CD4-positive, alpha-beta T cell treated with Interleukin-21 for 1 hour (primary cell): ENCODE data around the gene GALNT4.

Source experiments
- DNase-seq: peaks from one replicate; pipeline ENCODE4 v3.0.0-alpha.2; 2020

Gene GALNT4

DNA sequence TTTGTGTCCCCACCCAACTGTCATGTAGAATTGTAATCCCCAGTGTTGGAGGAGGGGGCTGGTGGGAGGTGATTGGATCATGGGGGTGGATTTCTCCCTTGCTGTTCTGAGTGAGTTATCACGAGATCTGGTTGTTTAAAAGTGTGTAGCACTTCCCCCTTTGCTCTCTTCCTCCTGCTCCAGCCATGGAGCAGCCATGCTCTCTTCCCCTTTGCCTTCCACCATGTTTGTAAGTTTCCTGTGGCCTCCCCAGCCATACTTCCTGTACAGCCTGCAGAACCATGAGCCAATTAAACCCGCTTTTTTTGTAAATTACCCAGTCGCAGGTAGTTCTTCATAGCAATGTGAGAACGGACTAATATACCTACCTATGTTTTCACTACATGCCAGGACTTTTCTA is 3.8 kb upstream of the GALNT4 start:
- no peak for DNase-seq

DNA sequence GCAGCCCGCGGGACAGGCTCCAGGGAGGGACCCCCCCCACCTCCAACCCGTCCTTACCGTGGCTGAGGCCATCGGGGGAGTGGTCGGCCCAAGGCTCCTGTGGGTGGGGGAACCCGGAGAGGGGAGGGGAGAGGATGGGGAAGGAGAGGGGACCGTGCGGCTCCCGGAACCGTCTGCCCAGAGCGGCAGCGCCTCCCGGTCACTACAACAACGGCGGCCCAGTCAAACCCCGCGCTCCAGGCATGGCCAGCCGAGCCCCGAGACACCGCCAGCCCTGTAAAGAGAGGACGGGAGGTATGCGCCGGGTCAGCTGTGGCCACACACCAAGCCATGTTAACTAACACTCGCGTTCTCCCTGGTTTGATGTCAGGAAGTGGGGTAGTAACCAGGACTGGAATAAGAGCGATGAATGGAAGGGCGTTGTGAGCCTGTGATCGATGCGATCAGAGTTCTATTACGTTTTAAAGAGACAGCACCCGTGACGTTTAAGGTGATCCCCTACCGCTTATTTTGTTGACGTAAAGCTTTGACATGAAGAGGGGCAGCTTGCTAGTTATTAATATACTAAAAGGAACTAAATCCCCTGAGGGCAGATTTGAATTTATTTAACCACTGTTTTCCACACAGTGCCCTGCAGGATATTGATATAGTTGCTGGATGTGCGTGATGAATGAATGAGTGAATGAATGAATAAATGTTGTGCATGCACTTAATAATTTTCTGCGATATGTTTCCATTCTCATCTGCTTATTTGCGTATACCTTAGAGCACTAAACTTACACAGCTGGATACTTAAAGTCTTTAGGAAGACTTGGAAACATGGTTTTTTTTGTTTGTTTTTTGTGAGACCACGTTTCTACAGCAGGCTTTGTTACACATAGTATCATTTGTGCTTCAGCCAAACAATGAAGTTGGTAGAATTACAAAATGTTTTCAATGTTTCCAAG is 1.5 kb upstream of the GALNT4 start, which contains the start of gene POC1B:
TSS of gene POC1B (minus strand) at position 224 of the 947 bp plus-strand sequence. CDS start at position 72, 152 bp downstream.
- DNase-seq, result peak; percentile 76

DNA sequence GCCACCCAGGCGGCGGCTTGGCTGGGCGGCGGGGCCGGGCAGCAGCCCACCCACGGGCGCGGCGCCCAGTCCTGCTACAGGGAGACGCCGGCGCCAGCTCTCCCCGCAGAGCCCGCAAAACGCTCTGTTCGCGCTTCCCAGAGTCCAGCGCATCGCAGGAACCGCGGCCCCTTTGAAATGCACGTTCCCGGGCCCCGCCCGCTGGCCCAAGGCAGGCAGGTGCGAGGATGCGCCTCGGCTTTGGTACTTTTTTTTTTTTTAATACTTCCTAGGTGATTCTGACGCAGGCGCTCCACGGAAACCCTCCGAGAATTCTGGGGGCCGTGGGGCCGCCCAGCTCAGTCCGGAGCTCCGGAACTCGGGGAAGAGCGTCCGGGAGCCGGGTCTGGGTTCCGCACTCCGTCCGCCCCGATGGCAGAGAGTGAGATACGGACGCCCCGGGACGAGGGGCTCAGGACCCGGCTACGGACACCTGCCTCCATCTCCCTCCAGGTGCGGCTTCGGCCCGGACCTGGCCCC is 768 bp upstream of the GALNT4 start:
- peak; percentile 57 for DNase-seq

DNA sequence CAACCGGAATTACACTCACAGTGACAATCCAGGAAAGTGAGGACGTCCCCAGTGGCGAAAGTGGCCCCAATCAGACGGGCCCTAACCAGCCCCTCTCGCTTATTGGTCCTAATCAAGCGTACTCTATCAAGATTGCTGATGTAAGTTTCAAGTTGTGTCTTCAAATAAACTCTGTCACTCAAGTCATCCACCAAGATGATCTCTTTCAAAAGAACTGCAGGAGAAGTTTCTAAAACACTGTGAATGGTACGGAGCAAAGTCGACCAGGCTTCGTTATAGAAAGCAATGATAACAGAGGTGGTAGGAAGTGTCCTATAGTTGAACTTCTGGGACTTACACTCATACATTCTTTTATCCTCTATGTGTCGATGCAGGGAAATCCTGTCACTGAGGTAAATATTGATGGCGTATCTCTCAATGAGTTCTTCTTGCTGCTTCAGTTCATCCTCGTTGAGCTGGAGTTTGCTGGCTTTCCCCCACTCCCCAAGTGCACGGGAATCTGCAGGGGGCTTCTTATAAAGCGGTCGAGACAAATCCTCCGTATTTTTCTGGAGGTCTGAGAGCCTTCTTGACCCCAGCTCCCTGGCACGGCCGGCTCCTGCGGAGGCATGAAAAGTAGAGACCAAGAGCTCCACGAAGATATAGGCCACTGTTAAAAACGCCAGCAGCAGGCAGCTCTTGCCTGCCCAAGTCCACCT is 604 bp downstream of the GALNT4 start:
- DNase-seq, result no peak

DNA sequence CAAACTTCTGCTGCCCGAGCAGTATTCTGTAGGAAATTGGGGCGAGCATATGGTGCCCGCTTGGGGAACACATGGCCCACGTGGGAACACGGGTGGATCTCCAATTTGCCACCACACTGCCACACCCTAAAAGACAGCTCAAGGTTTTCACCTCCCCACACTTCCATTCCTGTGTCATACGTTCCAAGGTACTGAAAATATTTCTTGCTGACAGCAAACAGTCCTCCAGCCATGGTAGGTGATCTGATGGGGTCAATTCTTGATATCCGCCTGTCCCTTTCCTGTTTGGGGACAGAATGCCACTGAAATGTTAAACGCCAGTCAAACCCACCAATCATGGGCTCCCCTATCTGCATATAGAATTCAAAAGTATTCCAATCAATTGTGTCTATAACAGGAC is 1.2 kb downstream of the GALNT4 start:
- no peak for DNase-seq

DNA sequence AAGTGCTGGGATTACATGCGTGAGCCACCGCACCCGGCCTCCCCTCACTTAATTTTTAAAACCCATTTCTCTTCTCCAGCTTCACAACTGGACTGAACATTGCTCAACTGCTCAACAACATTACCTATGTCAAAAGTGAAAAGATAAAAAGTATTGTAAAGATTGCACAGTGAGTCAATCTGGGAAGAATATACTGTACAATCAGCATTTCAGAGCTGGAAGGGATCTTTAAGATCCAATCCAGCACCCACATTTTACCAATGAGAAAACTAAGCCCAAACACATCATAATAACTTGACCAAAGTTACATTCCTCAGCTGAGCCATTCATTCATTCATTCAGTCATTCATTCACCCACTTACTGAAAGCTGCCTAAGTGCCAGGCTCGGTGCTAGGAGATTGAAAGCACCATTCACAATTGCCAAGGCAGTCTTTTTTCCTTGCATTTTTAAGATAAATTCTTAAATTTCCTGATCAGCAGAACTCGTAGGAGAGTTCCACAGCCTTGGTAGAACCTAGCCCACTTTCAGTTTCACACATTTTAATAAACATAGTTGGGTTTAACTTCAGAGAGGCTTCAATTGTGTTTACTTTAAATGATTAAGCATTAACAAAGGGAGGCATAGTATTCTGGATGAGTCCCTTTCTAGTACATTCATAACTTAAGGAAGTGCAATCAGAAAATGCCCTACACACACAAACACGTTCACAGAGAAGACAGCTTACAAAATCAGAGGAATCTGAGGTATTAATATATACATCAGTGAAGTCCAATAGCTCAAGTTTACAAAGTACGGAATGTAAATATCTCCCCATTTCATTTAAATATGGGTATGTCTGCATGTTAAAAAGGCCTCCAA is 3.0 kb downstream of the GALNT4 start:
- no peak for DNase-seq

DNA sequence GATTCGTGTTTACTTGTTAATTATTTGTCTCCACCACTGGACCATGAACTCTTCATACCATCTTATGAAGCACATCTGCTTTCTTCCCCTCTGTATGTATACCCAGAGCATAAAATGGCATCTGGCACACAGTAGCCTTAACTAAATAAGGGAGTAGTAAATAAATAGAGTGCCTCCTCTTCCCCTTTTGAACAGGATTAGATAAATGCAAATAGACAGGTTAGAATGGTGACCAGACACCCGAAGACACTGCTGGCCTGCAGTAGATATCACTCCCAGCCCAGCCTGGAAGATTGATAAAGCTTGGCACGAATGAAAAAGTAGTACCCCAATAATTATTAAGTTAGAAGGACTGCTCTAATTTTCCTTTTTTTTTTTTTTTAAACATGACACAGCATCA is 6.9 kb downstream of the GALNT4 start:
- no peak for DNase-seq

DNA sequence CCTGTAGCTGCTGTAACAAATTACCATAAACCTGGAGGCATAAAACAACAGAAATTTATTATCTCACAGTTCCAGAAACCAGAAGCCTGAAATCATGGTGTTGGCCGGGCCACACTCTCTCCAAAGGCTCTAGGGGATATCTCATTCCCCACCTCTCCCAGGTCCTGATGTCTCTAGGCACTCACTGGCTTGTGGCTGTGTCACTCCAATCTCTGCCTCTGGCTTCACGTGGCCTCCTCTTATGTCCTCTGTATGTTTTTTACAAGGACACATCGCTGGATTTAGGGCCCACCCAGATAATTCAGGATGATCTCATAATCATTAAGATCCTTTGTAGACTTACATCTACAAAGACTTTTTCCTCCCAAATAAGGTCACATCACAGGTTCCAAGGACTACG is 8.0 kb downstream of the GALNT4 start:
- no peak for DNase-seq

DNA sequence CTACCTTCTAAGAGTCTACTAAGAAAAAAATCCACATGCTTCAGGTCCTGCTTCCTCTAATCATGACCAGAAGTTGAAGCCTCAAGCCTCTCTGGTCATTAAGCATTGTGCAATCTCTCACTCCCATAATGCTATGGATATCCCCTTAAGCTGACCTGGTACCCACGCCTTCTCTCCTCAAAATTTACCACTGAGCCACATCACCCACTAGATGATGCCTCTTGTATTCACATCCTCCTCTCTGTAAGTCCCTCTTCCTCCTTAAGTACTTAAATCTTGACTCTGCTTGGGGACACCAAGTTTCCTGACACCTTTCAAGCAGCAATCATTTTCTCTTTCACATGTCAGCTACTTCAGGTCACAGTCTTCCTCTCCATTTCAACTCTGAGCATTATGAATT is 9.8 kb downstream of the GALNT4 start:
- no peak for DNase-seq

DNA sequence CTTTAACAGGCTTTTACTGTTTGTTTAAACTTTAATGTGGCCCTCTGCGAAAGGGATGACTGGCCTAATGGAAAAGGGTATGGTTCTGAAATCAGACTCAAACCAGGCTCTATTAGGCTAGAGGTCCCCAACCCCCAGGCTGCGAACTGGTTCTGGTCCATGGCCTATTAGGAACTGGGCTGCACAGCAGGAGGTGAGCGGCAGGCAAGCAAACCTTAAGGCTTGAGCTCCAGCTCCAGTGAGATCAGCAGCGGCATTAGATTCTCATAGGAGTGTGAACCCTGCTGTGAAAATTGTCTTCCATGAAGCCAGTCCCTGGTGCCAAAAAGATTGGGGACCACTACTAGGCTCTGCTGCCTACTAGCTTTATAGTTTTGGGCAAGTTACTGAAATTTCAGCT is 11.1 kb downstream of the GALNT4 start:
- DNase-seq, result no peak

DNA sequence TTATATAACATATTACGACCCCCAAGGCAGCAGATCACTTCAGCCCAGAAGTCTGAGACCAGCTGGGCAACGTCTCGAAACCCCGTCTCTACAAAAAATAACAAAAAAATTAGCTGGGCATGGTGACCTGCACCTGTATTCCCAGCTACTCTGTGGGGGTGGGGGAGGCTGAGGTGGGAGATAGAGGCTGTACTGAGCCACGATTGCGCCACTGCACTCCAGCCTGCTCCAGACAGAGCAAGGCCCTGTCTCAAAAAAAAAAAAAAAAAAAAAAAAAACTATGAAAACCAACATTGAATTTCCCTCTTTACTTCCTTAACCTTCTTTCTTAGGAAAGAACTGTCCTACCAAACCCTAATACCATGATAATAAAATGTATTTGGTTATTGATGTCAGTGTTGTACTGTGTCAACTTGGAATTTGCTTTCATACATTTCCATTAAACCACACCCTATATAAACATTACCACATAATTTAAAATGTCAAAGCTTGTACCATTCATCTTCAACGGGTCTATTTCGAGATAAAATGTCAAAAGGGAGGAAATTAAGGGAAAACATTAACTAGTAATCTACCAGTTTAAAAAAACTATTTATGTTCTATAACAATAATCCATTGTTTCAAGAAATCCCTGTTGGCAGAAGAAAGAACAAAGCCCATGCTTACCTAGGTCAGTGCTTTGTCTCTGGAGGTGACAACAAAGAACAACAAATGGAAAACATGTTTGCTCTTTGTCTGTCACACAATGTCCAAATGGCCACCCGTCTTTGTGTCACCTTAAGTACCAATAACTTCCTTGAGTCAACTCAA is 17.4 kb downstream of the GALNT4 start:
- no peak for DNase-seq

DNA sequence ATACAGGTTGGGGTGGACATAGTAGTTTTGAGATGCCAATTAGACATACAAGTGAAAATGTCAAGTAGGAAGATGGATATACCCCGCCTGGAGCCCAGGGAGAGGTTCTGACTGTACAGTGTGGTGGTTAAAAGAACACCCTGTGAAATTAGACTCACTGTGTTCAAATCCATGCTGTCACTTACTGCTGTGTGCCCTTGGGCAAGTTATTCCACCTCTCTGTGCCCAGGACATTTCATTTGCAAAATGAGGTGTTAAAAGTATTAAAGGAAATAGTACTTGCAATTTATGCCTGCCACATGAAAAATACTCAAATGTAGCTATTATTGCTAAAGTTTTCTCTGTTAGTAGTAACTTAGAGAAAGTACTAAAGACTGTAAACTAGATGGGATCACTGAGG is 18.5 kb downstream of the GALNT4 start:
- DNase-seq, result no peak

DNA sequence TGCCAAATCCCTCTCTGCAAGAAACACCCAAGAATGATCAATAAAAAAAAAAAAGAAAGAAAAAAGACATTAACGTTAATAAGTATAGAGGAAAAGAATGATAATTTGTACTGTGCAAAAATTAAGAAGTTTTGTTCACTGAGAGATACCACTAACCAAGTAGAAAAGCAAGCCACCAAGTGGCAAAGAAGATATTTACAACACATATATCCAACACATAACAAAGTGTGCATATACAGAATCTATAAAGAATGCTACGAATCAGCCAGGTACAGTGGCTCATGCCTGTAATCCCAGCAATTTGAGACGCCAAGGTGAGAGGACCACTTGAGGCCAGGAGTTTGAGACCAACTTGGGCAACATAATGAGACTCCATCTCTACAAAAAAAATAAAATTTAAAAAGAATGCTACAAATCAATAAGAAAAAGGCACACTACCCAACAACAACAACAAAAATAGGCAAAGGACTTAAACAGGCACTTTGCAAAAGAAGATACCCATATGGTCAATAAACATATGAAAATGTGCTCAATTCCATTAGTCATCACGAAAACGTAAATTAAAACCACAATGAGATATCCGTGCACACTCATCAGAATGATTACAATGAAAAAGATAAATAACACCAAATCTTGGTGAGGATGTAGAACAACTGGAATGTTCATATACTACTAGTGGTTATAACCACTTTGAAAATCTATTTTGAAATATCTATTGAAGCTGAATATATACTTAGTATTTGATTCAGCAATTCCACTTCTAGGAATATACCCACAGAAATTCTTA is 19.8 kb downstream of the GALNT4 start:
- DNase-seq, result no peak

DNA sequence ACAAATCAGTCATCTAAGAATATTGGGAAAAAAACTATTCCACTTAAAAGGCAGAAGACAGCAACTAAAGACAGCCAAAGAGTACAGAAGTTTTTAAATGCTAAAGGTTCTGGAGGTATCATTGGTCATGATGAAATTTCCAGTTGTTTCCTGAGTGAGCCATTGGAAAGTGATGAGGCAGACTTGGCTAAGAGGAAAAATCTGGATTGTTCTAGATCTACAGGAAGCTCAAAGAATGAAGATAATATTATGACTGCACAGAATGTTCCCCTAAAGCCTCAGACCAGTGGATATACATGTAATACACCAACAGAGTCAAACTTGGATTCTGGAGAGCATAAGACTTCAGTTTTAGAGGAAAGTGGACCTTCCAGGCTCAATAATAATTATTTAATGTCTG is 22.8 kb downstream of the GALNT4 start:
- DNase-seq, result no peak

DNA sequence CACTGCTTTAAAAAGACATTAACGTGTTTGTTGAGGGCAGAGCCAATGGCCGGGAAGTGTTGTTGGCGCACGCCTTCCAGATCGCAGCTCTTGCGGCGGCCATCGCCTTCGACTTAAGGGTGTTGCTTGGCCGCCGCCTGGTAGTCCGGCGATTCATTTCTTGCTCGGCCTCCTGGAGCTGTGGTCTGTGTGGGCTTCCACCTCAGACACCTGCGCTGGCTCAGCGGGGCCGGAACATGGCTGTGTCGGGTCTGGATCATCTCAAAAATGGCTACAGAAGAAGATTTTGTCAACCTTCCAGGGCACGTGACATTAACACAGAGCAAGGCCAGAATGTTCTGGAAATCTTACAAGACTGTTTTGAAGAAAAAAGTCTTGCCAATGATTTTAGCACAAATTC is 24.7 kb downstream of the GALNT4 start:
- DNase-seq, result no peak

DNA sequence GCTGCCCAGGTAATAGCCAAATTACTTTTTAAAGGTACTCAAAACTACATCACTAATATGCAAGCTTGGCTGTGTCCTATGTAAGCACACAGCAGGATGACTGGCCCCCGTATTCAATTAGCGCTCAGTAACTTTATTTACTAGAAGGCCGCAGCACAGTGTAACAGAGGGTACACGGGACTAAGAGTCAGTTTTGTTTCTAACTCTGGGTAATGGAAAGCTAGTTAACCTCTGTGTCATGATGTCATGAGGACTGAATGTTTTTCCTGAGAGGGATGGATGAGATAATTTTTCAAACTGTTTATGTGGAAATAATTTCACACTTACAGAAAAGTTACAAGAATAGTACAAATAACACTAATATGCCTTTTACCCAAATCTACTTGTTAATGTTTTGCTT is 27.1 kb downstream of the GALNT4 start:
- DNase-seq, result no peak

DNA sequence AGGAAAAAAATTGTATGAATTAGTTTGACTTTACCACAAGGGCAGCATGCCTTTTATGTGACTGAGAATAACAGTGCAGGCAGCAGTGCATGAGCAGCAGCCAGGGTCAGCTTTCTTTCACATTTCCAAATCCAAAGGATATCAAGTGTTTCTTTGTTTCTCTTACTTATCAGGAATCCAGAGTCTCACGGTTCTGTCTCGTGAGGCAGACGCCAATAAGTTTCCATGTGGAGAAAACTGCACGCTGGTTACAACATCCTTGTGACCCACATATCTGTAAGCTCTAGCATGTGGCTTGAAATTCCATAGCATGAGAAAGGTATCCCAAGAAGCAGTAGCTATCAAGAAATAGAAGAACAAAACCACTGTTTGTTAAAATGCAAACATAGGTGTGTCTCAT is 27.6 kb downstream of the GALNT4 start:
- DNase-seq, result no peak

DNA sequence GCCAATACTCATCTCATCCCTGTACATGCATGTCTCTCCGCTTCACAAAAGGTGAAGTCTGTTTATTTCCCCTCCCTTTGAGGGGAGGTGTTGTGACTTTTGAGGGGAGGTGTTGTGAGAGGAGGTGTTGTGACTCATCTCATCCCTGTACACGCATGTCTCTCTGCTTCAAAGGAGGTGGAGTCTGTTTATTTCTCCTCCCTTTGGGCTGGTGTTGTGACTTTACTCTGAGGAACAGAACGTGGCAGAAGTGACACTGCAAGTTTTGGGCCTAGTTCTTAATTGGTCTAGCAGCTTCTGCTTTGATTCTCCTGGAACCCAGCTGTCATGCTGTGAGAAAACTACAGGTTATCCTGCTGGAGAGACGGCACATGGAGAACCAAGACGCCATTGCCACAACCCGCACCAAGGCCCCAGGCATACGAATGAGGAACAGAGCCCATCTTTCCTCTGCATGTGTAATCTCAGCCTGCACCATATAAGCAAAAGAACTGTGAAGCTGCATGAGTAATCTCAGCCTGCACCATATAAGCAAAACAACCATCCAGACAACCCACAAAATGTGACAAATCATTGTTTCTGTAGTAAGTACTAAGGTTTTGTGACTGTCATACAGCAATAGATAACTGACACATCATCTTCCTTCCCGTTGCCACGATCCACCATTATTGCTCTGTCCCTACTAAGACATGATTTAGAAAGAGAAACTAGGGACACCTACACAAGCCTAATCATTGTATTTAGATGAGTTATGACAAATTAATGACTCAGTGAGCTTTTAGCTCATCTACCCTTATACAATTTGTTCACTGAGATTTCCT is 30.0 kb downstream of the GALNT4 start:
- DNase-seq, result peak; percentile 19

DNA sequence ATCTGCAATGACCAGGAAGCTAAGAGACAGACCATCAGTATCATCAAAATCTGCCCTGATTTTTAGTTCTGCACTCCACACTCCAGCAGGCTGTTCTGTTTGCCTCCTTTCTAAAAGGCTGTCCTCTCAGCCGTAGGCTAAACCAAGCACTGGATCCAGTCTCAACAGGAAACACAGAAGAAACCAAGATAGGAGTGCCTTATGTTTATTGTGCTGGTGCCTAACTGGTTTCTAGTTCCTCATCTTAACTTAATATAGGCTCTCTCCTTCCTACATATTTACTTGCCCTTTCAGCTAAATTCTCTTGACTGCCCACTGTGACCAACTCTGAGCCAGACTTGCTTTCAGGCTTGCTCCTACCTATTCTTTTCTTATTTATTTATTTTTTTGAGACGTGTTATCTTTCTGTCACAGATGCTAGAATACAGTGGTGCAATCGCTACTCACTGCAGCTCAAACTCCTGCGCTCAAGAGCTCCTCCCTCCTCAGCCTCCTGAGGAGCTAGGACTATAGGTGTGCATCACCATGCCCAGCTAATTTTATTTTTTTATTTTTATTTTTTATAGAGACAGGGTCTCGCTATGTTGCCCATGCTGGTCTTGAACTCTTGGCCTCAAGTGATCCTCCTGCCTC is 30.8 kb downstream of the GALNT4 start:
- DNase-seq, result no peak

DNA sequence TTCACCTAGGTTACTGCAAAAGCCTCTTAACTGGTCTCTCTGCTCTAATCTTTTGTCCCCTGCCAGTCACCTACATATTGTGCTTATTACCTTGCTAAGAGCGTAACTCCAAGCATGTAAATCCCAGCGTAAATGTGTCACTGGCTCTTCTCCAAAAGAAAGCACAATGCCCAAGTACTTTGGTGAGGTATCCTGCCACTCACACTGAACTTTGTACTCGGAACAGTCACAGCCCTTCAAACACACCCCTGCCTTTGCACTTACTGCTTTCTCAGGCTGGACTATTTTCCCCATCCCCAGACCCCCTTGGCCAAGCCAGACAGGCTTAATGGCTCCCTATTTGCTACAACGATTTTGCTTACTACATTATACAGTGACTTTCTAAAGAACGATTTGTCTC is 31.7 kb downstream of the GALNT4 start:
- no peak for DNase-seq
